ENCODE results near the gene GDF7.

GDF7 gene
- long read RNA-seq, donor 1, full-length matches to known transcripts = 1 of 1 reads
- long read RNA-seq, donor 1, partial matches to known transcripts = 0 of 1 reads
- long read RNA-seq, donor 1, other reads (novel, unspliced or antisense) = 0 of 1 reads
- long read RNA-seq, donor 2, full-length matches to known transcripts = 1 of 1 reads
- long read RNA-seq, donor 2, partial matches to known transcripts = 0 of 1 reads
- long read RNA-seq, donor 2, other reads (novel, unspliced or antisense) = 0 of 1 reads
- long read RNA-seq, donor 3, full-length matches to known transcripts = 1 of 1 reads
- long read RNA-seq, donor 3, partial matches to known transcripts = 0 of 1 reads
- long read RNA-seq, donor 3, other reads (novel, unspliced or antisense) = 0 of 1 reads
- long read RNA-seq, donor 4 = 0 reads
- long read RNA-seq, donor 5 = 0 reads
- long read RNA-seq, donor 6 = 0 reads
- long read RNA-seq, donor 7, full-length matches to known transcripts = 2 of 2 reads
- long read RNA-seq, donor 7, partial matches to known transcripts = 0 of 2 reads
- long read RNA-seq, donor 7, other reads (novel, unspliced or antisense) = 0 of 2 reads
- long read RNA-seq, donor 8 = 0 reads

DNA sequence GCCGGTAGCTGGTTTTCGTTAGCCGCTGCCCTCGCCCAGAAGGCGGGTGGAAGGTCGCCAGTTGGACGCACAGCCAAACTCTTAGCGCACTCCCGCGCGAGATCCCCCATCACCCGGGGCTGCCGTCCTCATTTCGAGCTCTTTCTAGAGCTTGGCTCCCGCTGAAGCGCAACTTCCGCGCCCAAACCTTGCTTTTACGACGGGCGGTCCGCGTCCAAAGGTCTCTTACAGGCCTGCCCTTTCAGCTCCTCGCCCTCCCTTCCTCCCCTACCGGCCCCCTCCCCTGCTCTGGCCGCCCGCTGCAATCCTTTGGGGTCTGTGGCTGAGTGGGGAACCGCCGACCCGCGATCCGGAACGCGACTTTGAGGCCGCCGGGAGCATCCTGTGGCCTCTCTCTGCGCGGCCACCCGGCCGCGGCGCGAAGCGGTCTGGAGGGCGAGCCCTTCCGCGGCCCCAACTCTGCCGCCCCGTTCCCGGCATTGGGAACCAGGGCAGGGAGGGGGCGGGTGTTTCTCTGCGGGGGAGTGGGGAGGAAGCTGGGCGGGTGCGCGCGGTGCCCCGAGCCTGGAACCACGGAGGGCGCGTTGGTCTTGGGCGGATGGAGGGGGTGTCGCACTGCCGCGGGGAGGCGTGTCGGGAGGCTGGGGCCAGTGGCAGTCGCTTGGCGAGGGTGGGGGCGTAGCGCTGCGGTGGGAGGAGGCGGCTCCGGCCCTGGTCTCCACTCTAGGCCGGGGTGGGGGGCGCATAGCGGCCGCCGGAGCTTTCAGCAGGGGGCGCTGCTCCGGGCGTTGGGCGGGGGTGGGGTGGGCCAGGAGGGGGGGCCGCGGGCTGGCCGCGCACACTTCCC, at the start of gene GDF7:
GDF7 (plus strand) TSS at position 841 of the 847 bp plus-strand sequence. CDS start 96 bp downstream, outside the sequence.
- DNase-seq = no peak

DNA sequence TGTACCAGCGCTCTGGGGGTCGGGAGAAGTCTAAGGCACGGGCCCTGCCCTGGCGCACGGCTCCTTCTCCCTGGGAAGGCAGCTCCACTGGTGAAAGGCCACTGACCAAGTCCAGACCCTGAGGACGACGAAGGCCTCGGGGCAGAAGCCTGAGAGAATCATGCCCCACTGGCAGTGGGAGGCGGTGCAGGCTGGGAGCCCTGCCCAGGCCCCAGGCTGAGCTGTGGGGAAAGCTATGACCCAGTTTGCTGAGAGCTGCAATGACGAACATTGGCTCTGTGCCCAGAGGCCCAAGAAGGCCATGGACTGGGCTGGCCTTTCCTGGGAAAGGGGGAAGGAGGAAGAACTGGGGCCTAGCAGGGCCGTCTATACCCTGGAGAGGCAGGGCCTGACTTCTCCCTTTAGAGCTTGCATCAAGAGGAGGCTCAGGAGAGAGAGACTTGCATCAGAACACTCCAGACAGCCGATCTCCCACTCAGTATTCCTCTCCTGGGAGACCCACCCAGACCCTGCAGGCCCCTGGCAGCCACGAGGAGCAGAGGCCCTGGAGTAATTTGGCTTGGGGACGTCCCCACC, 49.0 kb upstream of the GDF7 start:
- peak; percentile 69 for DNase-seq

DNA sequence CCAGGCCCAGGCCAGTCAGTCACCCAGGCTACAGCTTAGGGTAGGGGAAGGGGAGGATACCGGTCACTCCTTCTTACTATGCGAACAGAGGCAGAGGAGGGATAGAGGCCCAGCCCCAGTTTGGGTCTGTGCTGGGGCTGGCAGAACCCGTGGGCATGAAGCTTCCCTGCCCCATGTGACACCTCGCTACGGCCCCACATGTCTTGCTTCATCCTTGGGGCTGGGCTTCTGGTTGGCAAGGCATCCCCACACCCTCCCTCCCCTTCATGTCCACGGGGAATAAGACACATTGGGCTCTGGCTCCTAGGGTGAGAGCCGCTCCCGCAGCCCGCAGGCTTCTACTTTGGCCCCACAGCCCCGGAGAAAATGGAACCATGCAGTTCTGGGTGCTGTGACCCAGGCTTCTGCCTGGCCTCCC, 48.5 kb upstream of the GDF7 start:
- no peak for DNase-seq

DNA sequence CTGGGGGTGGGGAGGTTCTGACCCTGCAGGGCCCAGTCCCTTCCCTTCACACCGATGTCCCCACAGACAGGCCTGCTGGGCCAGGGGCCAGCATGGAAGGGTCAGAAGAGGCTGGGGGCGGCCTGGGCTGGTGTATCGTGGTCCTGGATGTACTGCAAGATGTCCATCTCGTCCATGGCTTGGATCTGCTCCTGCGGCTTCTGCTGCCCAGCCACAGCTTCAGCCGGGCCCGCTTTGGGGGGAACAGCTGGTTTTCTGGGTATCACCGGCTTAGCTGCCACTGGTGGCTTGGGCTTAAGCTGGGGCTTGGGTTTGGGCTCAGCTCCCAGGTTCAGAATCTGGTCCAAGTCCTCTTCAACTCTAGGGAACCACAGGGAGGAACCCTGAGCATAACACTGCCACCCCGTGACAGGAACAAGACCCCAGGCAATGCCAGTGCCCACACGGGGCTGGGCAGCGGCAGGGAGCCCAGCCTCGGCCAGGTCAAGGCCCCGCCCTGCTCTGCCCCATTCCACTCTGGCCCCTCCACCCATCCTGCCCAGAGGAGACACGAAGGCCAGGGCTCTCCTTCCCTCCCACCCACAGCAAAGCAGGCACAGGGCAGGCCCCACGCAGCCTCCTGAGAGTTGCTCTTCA, 47.9 kb upstream of the GDF7 start:
- no peak for DNase-seq

DNA sequence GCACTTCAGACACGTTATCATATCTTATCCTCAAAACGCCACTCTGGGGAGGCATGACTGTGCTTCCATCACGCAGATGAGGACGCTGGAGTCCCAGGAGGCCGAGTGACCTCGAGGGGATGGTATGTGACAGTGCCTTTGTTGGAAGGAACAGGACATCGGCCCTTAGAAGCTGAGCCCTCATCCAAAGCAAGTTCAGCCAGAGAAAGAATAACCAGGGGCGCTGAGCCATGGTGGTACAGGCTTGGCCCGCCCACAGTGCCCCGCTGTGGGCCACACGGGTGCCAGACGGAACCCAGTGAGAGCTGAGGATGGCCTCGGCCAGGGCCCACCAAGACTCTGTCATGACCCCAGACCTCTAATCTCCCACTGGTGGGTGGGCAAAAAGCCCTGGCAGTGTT, 47.3 kb upstream of the GDF7 start:
- DNase-seq = no peak

DNA sequence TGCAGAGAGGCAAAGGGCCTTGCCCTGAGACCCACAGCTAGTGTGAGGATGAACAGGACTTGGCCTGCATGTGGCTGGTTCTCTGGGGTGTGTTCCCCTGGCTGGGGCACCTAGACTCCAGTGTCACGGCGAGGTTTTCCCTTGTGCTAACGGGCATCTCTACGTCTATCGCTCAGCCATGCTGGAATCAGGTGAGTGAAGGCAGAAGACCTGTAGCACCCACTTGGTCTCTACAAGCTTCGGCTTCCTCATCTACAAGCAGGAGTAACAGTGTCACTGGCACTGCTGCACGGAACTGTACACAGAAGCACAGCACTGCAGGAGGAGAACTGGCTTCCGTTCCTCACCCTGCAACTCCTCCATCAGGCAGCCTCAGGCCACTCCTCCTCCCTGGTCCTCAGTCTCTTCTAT, 46.7 kb upstream of the GDF7 start:
- no peak for DNase-seq

DNA sequence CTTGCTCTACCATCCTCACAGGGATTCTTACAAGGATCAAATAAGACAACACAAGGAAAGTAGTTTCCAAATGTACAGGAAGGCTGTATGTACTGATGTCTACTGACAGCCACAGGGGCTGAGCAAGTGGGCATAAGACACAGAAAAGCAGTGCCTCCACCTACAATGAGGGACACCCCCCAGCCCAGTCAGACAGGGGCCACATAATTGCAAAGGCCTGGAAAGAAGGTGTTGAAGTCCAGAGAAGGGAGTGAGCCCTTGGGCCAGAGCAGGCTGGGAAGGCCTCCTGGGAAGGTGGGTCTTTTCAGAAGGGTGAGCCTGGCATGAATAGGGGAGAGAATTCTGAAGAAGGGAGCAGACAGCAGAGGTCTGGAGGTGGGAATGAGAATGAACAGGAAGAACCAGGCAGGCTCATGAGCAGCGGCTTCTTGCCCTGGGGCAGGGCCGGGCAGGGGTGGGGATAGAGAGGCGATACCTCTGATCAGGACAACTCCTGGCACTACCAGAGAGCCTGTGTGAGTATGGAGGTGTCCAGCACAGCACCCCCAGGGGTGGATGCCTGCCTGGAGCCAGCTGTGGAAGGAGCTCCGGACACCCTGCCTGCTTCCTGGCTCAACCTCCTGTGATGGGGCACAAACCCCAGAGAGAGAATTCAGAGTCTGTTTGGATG, 46.1 kb upstream of the GDF7 start:
- no peak for DNase-seq

DNA sequence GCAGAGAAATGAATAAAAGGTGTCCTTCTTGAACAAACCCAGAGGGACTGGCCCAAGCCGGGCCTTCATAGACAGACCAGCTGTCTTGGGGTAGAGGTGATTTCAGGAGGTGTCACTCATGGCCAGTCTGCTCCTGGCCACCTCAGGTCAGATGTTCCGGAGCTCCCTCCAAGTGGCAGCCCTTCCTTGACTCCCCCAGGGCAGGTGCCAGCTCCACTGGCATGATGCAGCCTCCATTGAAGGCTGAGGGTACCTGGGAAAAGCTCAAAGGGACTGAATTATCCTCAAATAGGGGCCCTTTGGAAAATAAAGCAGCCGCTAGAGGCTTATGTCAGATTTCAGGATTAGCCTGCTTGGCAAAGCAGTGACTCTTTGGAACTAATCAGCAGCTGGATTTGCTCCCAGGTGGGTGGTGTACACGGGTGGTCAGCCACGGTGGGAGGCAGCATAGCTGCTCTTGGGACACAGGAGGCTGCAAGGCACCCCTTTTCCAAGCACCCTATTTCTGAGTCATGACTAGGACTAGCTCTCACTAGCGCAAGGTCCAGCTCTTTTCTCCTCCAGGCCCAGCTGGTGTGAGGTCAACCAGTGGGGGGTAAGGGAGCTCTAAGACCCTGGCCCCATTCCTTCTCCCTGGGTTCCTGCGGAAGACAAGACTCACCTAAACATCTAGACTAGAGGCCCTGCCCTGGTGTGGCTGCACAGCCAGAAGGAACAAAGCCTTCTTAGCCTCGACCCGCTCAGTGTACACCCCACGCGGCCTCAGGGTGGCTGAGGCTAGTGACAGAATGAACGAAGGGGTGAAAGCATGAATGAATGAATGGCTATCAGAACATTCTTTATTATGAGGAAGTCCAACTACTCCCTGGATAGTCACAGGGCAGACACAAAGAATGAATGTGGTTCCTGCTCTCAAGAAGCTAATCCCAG, 45.3 kb upstream of the GDF7 start:
- no peak for DNase-seq

DNA sequence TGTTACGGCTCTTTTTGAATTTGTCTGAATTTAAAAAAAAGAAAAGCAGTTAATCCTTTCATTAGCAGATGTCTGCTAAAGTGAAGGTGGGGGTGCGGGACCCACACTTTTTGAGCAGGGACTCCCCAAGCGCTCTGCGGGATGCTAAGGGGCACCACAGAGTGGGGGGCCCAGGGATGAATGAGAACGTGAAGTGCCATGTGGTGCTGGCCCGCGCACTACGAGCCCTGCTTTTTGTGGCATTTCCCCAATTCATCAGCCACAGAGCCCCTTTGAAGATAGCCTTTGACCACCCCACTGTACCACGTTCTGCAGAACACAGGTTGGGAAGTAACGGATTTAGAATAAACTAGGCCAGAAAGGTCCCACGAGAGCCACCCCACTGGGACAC, 44.7 kb upstream of the GDF7 start:
- no peak for DNase-seq

DNA sequence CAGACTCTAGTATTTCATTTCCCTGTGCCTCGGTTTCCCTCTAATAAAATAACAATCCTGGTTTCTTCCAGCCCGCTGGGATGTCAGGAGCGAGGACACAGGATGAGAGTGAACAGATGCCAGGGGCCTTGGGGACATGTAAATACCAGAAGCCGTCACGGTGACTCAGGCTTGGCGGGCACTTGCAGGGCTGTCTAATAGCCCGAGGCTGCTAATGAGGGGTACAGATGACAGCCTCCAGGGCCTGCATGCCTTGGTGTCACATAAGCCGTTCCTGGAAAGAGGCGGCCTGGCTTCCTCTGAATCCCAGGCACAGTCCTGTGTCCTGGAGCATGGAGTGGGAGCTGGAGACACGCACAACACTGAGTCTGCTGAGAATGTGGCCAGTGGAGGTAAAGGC, 44.2 kb upstream of the GDF7 start:
- no peak for DNase-seq

DNA sequence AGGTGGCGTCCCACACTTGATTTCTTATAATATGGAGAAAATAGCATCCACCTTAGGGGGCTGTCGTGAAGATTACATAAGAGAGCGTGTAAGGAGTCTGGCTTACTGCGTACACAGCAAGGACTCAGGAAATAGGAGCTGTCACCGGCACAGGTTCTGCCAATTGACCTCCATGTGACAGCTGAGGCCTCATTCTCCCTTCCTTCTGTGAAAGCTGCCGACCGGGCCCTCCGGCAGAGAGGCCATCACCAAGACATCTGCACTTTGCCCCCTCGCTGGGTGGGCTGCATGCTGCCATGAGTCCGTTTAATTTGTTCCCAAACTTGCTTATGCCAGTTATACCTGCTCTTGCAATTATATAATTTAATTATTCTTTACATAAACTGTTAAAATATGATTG, 43.7 kb upstream of the GDF7 start:
- DNase-seq = no peak

DNA sequence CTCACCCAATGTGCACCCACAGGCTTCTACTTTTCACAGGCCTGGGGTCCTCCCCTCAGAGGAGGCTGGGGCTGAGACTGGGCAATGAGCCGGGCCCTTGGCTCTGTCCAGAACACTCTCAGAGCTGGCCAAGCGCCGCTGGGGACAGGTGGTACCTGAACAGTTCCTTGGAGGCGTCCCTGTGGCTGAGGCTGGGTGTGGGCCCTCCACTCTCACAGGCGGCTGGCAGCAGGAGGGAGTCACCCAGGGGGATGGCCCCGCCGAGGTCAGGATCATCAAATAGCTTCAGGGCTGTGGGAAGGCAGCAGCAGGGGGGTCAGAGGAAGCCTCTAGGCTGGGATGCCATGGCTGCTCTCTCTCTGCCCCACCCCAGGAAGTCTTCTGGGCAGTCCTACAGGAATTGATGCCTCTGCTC, 43.2 kb upstream of the GDF7 start:
- no peak for DNase-seq

DNA sequence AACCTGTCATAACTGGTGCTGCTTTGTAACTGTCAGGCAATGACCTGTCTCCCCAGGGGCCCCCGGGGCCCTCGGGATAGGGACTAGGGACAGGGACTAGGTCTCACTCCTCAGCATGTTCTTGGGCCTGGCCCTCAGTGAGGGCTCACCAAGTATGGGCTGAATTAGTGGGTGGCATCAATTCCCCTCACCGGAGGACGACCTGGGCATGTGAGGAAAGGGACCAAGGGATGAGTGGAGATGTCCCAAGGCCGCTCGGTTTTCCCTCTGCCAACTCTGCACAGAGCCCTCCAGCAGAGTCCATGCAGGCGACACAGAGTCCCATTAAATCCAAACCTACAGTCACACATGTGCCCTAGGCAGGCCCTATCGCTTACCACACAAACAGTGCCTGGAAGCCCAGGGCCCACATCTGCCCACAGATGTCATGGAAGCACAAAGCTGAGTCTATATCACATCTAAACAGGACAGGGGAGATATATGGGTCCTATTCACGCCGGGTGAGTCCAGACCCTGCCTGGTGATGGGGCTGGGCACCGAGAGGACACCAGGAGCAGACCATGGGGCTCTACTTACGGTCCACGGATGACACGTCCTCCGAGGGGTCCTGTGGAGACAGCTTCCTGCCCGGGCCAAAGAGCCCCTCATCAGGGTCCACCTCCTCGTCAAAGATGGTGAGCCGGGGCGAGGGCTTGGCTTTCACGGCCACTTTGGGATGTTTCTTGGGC, 42.6 kb upstream of the GDF7 start:
- no peak for DNase-seq

DNA sequence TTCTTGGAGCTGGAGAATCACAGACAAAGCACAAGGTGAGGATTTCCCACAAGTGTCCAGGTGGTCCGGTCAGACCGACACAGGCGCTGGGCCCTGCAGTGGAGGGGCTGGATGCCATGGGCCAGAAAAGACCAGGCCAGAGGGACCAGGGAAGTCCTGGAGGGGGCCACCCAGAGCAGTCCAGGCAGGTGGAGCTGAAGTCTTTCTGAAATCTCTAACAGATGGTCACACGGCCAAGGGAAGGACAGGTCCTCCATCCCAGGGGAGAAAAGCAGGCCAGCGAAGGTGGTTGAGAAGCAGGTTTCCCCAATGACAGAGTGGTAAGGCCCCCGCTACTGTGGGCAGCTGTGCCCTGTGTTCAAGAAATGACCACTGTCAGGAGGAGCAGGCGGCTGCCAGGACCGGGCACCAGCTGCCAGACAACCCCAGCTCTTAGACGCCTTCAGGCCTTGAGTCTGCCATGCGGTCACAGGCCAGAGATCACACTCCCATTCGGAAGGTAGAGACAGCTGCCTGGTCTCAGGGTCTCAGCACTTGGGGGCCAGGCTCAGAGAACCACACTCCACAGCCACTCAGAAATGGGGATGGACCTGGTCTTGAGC, 42.0 kb upstream of the GDF7 start:
- no peak for DNase-seq

DNA sequence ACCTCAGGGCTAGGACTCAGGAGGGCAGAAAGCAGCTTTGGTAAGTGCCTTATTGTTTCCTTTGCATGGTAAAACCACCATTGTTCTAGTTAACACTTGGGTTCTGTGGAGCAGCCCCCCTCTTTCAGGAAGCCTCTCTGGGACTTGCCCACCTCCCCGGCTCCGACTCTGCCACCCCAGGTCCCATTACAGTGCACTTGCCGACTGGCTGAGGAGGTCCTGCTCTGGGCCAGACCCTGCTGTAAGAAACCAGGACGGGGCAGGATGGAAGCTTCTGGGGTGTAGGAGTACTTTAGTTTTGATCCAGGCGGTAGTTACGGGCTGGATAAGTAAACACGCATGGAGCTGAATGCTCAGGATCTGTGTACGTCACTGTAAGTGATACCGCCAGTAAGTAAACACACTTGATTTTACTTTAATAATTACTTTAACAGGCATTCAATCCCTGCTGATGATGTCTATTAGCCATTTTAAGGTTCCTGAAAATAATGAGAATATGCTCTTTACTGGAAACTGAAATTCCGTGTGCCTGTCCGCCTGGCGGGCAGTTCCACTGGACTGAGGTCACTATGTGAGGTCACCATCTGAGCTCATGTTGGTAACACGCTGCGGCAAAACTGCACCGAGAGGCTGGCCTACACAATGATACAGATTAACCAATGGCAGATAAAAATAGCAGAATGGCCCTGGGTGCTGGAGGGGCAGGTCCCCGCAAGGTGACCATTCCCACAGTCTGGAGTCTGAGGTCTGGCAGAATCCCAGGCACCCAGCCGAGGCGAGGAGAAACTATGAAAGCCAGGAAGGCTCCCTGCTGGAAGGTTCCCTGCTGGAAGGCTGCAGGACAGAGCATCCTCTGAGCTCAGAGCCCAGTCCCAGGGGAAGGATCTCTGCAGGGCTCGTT, 41.2 kb upstream of the GDF7 start:
- no peak for DNase-seq

DNA sequence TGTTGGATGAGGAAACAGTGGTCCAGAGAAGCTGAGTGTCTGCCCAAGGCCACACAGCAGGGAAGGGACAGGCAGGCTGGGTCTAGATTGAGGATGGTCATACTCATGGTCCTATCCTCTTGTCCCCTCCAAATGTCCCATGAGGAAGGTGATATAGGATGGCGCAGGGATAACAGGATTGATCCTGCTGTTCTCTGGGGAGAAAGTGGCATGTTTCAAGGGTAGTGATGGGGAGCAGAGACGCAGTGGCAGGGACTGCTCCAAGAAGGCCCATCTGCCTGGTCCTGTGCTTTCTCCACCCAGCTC, 40.6 kb upstream of the GDF7 start:
- DNase-seq = no peak

DNA sequence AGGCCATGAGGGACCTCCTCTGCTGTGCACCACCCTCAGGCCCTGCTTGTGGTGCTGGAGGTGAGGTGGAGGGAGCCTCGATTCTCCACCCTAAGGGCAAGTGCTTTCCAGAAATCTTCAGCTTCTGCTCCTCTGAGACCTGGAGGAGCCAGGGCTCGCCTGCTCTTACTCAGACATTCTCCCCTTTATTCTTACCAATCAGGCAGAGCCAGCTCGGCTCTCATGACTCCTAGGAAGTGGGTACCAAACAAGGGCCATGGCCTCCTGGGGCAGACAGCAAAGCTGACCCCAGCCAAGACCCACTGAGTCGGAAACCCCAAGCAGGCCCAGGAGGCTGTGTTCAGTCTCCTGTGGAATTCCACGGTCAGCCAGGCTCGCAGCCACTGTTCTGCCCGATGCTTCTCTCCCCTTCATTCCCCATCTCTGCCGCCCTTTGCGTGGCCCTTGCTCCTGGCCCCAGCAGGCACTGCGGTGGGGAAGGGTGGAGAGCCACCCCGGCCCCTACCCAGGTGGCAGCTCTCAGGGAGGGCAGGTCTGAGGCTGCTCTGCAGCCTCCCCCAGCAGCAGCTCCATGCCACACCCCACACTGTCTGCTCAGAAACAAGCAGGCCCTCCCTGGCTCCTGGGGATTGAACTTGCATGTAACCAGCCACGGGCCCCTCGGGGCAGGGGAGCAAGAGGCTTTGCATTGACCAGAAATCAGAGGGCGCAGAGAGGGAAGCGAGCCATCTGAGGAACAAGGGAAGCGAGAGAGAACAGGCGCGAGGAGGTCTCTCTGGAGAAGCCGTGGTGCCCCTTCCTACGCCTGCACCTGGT, 40.0 kb upstream of the GDF7 start:
- peak; percentile 56 for DNase-seq

Data from right kidney (tissue), 9 donors.